ENCODE data around the gene OR51I2.

DNA sequence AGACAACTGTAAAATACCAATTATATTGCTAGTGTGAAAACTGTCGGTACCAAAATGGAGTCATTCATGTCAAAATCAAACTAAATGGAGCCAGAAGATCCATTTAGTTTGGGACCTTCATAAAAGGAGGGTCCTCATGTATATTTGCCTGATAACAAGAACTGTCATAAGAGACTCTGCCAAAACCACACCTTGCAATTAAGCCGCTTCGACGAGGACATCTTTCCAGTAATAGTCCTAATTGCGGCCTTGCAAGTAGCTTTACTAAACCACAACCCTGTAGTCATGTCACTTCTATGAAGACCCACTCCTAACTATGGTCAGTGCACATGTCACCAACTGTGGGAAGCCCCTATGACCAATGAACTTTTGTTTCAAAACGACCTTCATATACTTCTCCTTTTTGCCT is 51.3 kb downstream of the OR51I2 start:
- TF ChIP-seq EZH2phosphoT487 (conservative IDR thresholded peaks at IDR 0.05; ENCODE audit: low read length) = no peak
- TF ChIP-seq, protein P1, sequence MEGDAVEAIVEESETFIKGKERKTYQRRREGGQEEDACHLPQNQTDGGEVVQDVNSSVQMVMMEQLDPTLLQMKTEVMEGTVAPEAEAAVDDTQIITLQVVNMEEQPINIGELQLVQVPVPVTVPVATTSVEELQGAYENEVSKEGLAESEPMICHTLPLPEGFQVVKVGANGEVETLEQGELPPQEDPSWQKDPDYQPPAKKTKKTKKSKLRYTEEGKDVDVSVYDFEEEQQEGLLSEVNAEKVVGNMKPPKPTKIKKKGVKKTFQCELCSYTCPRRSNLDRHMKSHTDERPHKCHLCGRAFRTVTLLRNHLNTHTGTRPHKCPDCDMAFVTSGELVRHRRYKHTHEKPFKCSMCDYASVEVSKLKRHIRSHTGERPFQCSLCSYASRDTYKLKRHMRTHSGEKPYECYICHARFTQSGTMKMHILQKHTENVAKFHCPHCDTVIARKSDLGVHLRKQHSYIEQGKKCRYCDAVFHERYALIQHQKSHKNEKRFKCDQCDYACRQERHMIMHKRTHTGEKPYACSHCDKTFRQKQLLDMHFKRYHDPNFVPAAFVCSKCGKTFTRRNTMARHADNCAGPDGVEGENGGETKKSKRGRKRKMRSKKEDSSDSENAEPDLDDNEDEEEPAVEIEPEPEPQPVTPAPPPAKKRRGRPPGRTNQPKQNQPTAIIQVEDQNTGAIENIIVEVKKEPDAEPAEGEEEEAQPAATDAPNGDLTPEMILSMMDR (IDR thresholded peaks at IDR 0.05; ENCODE audit: insufficient read depth, low read length, poor library complexity, severe bottlenecking) = no peak
